HG03108 (cell line): ENCODE data around the gene RPS23.

Experiments used
- ATAC-seq: cut with Tn5 transposase; IDR thresholded peaks from one replicate; pipeline ENCODE4 v1.9.1; 2021; ENCODE audit warnings: moderate library complexity; ENCODE audit not compliant: unreplicated experiment

RPS23 gene

DNA sequence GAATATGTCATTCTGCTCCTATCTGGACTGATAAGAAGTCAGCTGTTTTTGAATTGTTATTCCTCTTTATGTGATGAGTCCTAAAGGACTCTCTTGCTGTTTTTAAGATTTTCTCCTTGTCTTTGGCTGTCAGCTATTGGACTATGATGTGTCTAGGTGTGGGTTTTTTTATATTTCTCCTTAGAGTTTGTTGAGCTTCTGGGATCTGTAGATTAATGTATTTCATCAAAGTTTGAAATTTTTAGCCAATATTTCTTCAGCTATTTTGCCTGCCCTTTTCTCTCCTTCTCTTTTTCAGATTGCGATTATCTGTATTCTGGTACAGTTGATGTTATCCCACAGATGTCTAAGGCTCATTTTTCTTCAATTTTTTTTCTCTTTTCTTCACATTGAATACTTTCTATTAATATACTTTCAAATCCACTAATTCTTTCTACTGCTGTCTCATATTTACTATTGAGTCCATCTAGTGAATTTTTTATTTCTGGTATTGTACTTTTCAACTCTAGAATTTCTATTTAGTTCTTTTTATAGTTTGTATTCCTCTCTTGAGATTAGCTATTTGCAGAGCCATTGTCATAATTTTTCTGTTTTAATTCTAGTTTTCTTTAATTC lies 31.1 kb downstream of the RPS23 start:
- no peak for ATAC-seq

DNA sequence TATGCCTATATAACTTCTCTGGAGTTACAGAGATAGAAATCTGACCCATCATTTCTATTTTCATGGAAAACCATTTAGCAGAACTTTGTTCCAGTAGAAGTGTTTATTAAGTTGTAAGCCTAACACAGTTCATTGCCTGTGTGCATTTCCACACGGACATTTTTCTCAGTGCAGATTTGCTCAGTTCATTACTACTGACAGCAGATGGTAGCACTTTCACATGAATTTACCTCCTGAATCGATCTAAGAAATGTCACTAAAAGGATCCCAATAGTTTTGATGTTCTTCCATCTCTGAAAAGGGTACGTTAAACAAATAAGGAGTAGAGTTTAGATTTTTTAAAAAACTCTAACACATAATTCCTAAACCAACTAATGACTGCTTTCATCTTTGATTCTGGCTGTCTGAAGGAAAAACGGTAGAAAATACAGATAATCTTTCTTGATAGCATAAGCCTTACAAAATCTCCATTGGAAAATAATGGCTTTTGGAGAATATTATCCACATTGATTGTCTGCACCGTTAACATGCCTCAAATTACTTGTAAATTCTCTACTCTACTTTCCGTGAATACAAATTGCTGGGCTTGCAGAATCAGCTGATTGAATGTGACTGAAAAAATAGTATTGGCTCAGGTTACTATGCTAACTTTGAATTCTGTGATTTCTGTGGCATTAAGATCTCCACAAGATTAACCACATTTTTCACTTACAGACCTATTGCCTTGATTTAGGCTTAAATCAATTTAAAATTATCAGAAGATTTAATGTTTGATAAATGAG lies 33.1 kb downstream of the RPS23 start:
- no peak for ATAC-seq

DNA sequence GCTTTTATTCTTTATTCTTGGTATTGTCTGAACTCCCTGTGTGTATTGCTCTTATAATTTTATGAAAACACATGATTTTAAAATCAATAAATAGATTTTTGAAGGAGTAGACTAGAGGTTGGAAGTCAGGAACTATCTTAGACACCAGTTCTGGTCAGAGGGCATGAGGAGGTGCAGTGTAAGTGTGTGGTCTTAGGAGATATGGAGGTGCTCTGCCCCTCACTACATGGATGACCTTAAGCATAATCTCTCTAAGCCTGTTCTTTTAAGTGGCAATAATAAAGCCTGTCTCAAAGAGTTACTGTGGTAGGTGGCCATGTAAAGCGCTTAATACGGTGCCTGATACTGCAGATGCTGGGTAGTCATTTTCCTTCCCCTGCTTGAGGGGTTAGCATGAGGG lies 34.0 kb downstream of the RPS23 start:
- no peak for ATAC-seq

DNA sequence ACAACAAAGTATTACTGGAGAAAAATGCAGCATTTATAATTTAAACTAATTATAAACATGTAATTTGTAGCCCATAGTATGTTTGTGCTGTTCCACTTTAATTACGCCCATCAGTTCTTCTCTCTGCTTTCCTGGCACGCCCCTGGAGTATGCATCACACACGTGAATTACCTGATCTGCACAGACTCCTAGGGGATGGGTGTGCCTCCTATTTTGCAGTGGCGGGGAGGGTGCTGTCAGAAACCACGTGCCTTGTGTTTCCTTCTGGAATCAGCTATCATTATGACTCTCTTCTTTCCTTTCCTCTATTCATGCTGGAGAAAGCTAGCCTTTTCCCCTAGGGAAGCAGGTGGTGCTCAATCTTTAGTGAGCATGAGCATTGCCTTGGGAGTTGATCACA lies 43.3 kb downstream of the RPS23 start:
- ATAC-seq: no peak

DNA sequence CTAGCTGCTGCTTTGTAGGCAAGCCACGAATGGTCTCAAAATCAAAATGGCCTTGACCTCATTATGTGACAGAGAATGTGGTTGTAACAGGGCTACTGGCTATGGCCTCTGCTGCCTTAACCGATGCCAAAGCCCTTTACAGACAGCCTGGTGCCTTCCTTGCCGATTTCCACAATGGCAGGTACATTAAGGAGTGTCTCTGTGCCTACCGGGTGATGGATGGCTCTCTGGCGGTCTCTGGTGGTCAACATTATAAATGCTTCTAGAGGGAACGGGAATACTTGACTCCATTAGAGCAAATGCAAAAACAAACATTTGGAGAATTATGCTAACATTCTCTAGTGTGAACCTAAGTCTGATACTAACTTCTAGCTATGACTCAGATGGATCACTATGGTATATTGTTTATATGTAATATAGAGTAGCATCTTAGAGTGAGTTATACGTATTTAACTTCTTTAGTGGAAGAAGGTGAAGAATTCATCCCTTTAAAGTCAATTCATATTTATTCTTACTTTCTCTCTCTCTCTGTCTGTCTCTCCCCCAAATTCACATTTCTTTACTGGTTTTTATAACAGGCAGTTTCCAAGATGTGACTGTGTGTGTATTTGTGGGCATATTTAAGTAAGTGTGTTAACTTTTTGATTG lies 52.5 kb downstream of the RPS23 start:
- peak; percentile 79 for ATAC-seq
